Endothelial cell of umbilical vein (primary cell): ENCODE measurements around the gene TRIML2.

Source experiments
- EZH2 ChIP-seq: IDR thresholded peaks from 2 replicates; pipeline ENCODE4 v1.6.1; 2012; ENCODE audit warnings: borderline replicate concordance, low read depth, mild to moderate bottlenecking, moderate library complexity, low read length, inconsistent platforms; ENCODE audit not compliant: severe bottlenecking
- POLR2AphosphoS5 ChIP-seq: IDR thresholded peaks from 2 replicates; pipeline ENCODE4 v1.6.1; 2012; ENCODE audit warnings: low read depth, mild to moderate bottlenecking, control low read depth, low read length, moderate library complexity; ENCODE audit not compliant: insufficient read depth
- TF ChIP-seq, protein P1 (sequence below), 2 donors: IDR thresholded peaks; 1 replicate in 1 of 2; 2 replicates in 1 of 2; pipeline ENCODE4 v1.5.1; 2011; ENCODE audit warnings: low read length in 2 of 2, mild to moderate bottlenecking in 2 of 2, moderate library complexity in 2 of 2, control low read depth in 1 of 2, inconsistent platforms in 1 of 2, low read depth in 1 of 2; ENCODE audit not compliant: insufficient read depth in 1 of 2; ENCODE audit errors: extremely low read depth in 1 of 2

DNA sequence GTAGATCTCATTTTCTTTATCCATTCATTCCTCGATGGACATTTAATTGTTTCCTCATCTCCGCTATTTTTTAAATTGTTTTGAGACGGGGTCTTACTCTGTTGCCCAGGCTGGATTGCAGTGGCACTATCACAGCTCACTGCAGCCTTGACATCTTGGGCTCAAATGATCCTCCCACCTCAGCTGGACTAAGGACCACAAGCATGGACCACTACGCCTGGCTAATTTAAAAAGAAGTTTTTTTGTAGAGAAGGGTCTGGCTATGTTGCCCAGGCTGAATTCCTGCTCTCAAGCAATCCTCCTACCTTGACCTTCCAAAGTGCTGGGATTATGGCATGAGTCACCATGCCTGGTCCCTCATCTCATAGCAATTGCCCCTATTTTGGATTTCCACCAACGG is 22.8 kb upstream of the TRIML2 start:
- TF ChIP-seq EZH2 (no peak), POLR2AphosphoS5 (no peak)
- TF ChIP-seq, protein P1, sequence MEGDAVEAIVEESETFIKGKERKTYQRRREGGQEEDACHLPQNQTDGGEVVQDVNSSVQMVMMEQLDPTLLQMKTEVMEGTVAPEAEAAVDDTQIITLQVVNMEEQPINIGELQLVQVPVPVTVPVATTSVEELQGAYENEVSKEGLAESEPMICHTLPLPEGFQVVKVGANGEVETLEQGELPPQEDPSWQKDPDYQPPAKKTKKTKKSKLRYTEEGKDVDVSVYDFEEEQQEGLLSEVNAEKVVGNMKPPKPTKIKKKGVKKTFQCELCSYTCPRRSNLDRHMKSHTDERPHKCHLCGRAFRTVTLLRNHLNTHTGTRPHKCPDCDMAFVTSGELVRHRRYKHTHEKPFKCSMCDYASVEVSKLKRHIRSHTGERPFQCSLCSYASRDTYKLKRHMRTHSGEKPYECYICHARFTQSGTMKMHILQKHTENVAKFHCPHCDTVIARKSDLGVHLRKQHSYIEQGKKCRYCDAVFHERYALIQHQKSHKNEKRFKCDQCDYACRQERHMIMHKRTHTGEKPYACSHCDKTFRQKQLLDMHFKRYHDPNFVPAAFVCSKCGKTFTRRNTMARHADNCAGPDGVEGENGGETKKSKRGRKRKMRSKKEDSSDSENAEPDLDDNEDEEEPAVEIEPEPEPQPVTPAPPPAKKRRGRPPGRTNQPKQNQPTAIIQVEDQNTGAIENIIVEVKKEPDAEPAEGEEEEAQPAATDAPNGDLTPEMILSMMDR (IDR thresholded peaks at IDR 0.05; ENCODE audit: extremely low read depth in 1 of 2, insufficient read depth in 1 of 2, low read depth in 1 of 2, low read length in 2 of 2) = no peak
